GM19395 (cell line): ENCODE data around the gene ZNF573.

Experiments used
- ATAC-seq: cut with Tn5 transposase; IDR thresholded peaks from one replicate; pipeline ENCODE4 v1.9.1; 2021; ENCODE audit warnings: mild to moderate bottlenecking, moderate library complexity; ENCODE audit not compliant: unreplicated experiment

ZNF573 gene

GRCh38 chr19:37695144-37695899 is 84.1 kb downstream of the ZNF573 start:
- ATAC-seq, result no peak

- ATAC-seq, result no peak
Measured at GRCh38 chr19:37692956-37693620, 86.3 kb downstream of the ZNF573 start.

DNA sequence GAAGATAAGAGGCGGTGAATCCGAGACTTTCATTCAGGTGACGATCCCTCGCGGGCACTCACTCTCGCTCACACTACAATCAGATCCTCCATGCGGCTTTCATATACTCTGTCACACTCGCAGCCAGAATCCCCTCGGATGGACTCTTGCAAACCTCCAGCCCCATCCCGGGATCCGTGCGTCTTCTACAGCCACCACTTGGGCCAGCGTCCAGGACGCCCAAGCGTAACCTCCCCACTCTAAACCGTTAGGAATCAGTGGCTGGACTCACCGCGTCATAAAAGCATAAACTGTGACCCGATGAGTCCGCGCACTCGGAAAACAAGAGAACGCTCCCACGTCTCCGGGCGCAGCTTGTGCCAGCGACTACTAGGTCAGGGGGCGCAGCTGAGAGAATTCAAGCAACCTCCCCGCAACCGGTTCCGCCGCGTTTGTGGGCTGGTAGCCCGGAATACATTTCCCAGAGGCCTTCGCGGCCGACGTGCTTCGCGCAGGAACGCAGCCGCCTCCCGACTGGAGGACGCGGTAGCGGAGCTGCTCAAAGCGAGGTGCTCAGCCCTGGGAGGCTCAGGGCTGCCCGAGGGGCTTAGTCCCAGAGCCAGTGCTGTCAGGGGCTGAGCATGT is 87.4 kb downstream of the ZNF573 start:
- no peak for ATAC-seq
